Measurements from ENCODE around the gene LPCAT1. TPM values are rescaled to one million over a fixed set of nuclear protein-coding genes. Genes with fewer than 3 reads are reported as not detected.
A peak's percentile ranks its signal among the peaks of the same experiment; 100 is the strongest.

LPCAT1 gene
- total RNA-seq, 1 donor from 2014 or later: 41.9 TPM

GRCh38 chr5:1553539-1554409, 30.0 kb upstream of the LPCAT1 start:
- peaks cover 18% of the 10 kb centered on the region for H3K4me1 Mint-ChIP-seq (ENCODE audit: low read depth, unreplicated experiment)
- Histone ChIP-seq H3K27me3 (ENCODE audit: insufficient read depth, low read length) (peaks cover 45% of the 10 kb centered on the region), H3K9me3 (ENCODE audit: insufficient read depth, low read depth, low read length) (no peaks in the 10 kb centered on the region), H3K9ac (ENCODE audit: low read length) (no peak overlapping the region), H4K20me1 (ENCODE audit: insufficient read depth, low read length) (no peaks in the 10 kb centered on the region), H3K36me3 (ENCODE audit: insufficient read depth, low read length) (no peaks in the 10 kb centered on the region), H3K4me2 (ENCODE audit: low read length) (no peak overlapping the region), H3K4me1 (ENCODE audit: insufficient read depth, low read length) (peaks cover 20% of the 10 kb centered on the region), H3K79me2 (ENCODE audit: insufficient read depth, low read length) (no peaks in the 10 kb centered on the region), H2AFZ (ENCODE audit: low read depth, low read length) (no peak overlapping the region), H3K4me3 (ENCODE audit: insufficient read depth, low read depth, low read length) (no peak overlapping the region), H3K27ac (ENCODE audit: low read depth, low read length) (no peak overlapping the region)
- no peak overlapping the region for H3K4me3 Mint-ChIP-seq (ENCODE audit: unreplicated experiment)
- peaks cover 61% of the 10 kb centered on the region for H3K27me3 Mint-ChIP-seq (ENCODE audit: low read depth, unreplicated experiment)
- DNase-seq (ENCODE audit: low read depth): no peak
- H3K9me3 Mint-ChIP-seq (ENCODE audit: unreplicated experiment): no peaks in the 10 kb centered on the region
- no peak overlapping the region for H3K27ac Mint-ChIP-seq (ENCODE audit: unreplicated experiment)
- H3K36me3 Mint-ChIP-seq (ENCODE audit: low read depth, unreplicated experiment): no peaks in the 10 kb centered on the region
- FAIRE-seq: no peak
- TF ChIP-seq CTCF (IDR thresholded peaks at IDR 0.05; ENCODE audit: insufficient read depth, low read depth, low read length): no peak
- no peak for TF ChIP-seq EZH2 (IDR thresholded peaks at IDR 0.05; ENCODE audit: insufficient read depth, low read length)

- peaks cover 63% of the 10 kb centered on the region for H3K27me3 Mint-ChIP-seq (ENCODE audit: low read depth, unreplicated experiment)
- H3K9me3 Mint-ChIP-seq (ENCODE audit: unreplicated experiment): no peaks in the 10 kb centered on the region
- Histone ChIP-seq H3K79me2 (ENCODE audit: insufficient read depth, low read length) (no peaks in the 10 kb centered on the region), H3K4me3 (ENCODE audit: insufficient read depth, low read depth, low read length) (peak overlapping the region; percentile 20), H3K4me2 (ENCODE audit: low read length) (peak overlapping the region; percentile 68), H3K27ac (ENCODE audit: low read depth, low read length) (no peak overlapping the region), H3K27me3 (ENCODE audit: insufficient read depth, low read length) (peaks cover 41% of the 10 kb centered on the region), H3K36me3 (ENCODE audit: insufficient read depth, low read length) (no peaks in the 10 kb centered on the region), H2AFZ (ENCODE audit: low read depth, low read length) (no peak overlapping the region), H3K9me3 (ENCODE audit: insufficient read depth, low read depth, low read length) (no peaks in the 10 kb centered on the region), H4K20me1 (ENCODE audit: insufficient read depth, low read length) (no peaks in the 10 kb centered on the region), H3K4me1 (ENCODE audit: insufficient read depth, low read length) (peaks cover 20% of the 10 kb centered on the region), H3K9ac (ENCODE audit: low read length) (no peak overlapping the region)
- no peak for FAIRE-seq
- H3K27ac Mint-ChIP-seq (ENCODE audit: unreplicated experiment): no peak overlapping the region
- no peak overlapping the region for H3K4me3 Mint-ChIP-seq (ENCODE audit: unreplicated experiment)
- peak; percentile 17 for DNase-seq (ENCODE audit: low read depth)
- TF ChIP-seq CTCF (IDR thresholded peaks at IDR 0.05; ENCODE audit: insufficient read depth, low read depth, low read length) (no peak), EZH2 (IDR thresholded peaks at IDR 0.05; ENCODE audit: insufficient read depth, low read length) (no peak)
- no peaks in the 10 kb centered on the region for H3K36me3 Mint-ChIP-seq (ENCODE audit: low read depth, unreplicated experiment)
- H3K4me1 Mint-ChIP-seq (ENCODE audit: low read depth, unreplicated experiment): peaks cover 14% of the 10 kb centered on the region
These were observed 28.9 kb upstream of the LPCAT1 start for GRCh38 chr5:1552521-1553255.
